Skeletal muscle satellite cell (primary cell): Measurements from ENCODE around the gene SYNE2.

Experiments used
- H3K27me3 ChIP-seq: 2 replicates; pipeline ENCODE4 v1.7.0; 2013; ENCODE audit warnings: low read length; ENCODE audit not compliant: control insufficient read depth, insufficient read depth
- H3K36me3 ChIP-seq: 2 replicates; pipeline ENCODE4 v1.7.0; 2013; ENCODE audit warnings: mild to moderate bottlenecking, control low read depth, low read length; ENCODE audit not compliant: insufficient read depth
- H3K4me1 ChIP-seq: 2 replicates; pipeline ENCODE4 v1.7.0; 2013; ENCODE audit warnings: low read length; ENCODE audit not compliant: control insufficient read depth, insufficient read depth
- H3K4me2 ChIP-seq: 2 replicates; pipeline ENCODE4 v1.7.0; 2013; ENCODE audit warnings: mild to moderate bottlenecking, low read length
- H3K4me3 ChIP-seq: 2 replicates; pipeline ENCODE4 v1.7.0; 2013; ENCODE audit warnings: low read length
- H3K9ac ChIP-seq: 2 replicates; pipeline ENCODE4 v1.7.0; 2013; ENCODE audit warnings: mild to moderate bottlenecking, low read depth, low read length, moderate library complexity
- H3K9me3 ChIP-seq: replicated peaks from 2 replicates; pipeline ENCODE4 v1.7.0; 2013; ENCODE audit warnings: mild to moderate bottlenecking, control low read depth, low read length

The SYNE2 gene

GRCh38 chr14:63972323-63972932, 119.6 kb downstream of the SYNE2 start:
- Histone ChIP-seq H3K9ac (no peak overlapping the region), H3K36me3 (no peaks in the 10 kb centered on the region), H3K4me1 (no peaks in the 10 kb centered on the region), H3K9me3 (no peaks in the 10 kb centered on the region), H3K4me3 (no peak overlapping the region), H3K27me3 (no peaks in the 10 kb centered on the region), H3K4me2 (no peak overlapping the region)

DNA sequence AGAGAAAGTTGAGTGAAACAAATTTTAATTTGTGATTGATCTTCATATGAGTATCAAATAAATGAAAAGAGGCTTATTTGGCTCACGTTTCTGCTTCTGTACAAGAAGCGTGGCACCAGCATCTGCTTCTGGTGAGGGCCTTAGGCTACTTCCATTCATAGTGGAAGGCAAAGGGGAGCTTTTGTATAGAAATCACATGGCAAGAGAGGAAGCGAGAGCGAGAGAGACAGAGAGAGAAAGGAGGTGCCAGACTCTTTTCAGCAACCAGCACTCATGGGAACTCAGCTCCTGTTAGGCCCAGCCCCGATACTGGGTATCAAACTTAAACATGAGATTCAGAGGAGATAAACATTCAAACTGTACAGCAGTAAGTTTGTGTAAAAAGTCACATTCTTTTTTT, 121.4 kb downstream of the SYNE2 start:
- H3K4me1 ChIP-seq = no peaks in the 10 kb centered on the region
- no peak overlapping the region for H3K4me2 ChIP-seq
- no peak overlapping the region for H3K9ac ChIP-seq
- H3K9me3 ChIP-seq = no peaks in the 10 kb centered on the region
- no peaks in the 10 kb centered on the region for H3K27me3 ChIP-seq
- no peaks in the 10 kb centered on the region for H3K36me3 ChIP-seq
- no peak overlapping the region for H3K4me3 ChIP-seq

DNA sequence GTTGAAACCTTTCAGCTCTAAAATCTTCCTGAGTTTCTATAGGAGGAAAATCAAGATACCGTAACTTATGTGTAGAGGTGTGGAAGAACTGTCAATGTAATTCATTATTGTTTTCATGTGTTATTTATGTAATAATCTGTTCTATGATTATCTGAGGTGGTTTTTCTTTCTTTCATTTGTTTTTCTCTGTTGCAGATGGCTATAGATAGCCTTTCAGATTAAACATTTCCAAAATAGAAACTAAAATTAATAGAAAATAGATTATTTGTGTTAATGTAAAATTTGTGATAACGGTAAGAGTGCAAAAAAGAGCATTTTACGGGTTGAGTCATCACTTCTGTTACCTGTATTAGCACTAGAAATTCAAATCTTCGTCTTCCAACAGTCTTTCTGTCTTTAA, 128.8 kb downstream of the SYNE2 start:
- H3K4me1 ChIP-seq = no peaks in the 10 kb centered on the region
- H3K27me3 ChIP-seq = no peaks in the 10 kb centered on the region
- H3K4me2 ChIP-seq = no peak overlapping the region
- H3K36me3 ChIP-seq = no peaks in the 10 kb centered on the region
- no peak overlapping the region for H3K9ac ChIP-seq
- H3K9me3 ChIP-seq = no peaks in the 10 kb centered on the region
- H3K4me3 ChIP-seq = no peak overlapping the region

GRCh38 chr14:63982156-63982555, 129.4 kb downstream of the SYNE2 start:
- Histone ChIP-seq H3K4me2 (no peak overlapping the region), H3K9me3 (no peaks in the 10 kb centered on the region), H3K4me1 (no peaks in the 10 kb centered on the region), H3K9ac (no peak overlapping the region), H3K27me3 (no peaks in the 10 kb centered on the region), H3K4me3 (no peak overlapping the region), H3K36me3 (no peaks in the 10 kb centered on the region)

- Histone ChIP-seq H3K9ac (no peak overlapping the region), H3K4me2 (no peak overlapping the region), H3K4me3 (no peak overlapping the region), H3K4me1 (no peaks in the 10 kb centered on the region), H3K9me3 (no peaks in the 10 kb centered on the region), H3K36me3 (no peaks in the 10 kb centered on the region), H3K27me3 (no peaks in the 10 kb centered on the region)
These were observed 129.8 kb downstream of the SYNE2 start for GRCh38 chr14:63982629-63983028.

- Histone ChIP-seq H3K4me3 (no peak overlapping the region), H3K4me1 (no peaks in the 10 kb centered on the region), H3K4me2 (no peak overlapping the region), H3K27me3 (no peaks in the 10 kb centered on the region), H3K9ac (no peak overlapping the region), H3K36me3 (no peaks in the 10 kb centered on the region), H3K9me3 (no peaks in the 10 kb centered on the region)
These were observed 134.2 kb downstream of the SYNE2 start for GRCh38 chr14:63986789-63987533.

- Histone ChIP-seq H3K4me1 (no peaks in the 10 kb centered on the region), H3K9me3 (no peaks in the 10 kb centered on the region), H3K9ac (no peak overlapping the region), H3K4me3 (no peak overlapping the region), H3K27me3 (no peaks in the 10 kb centered on the region), H3K36me3 (no peaks in the 10 kb centered on the region), H3K4me2 (no peak overlapping the region)
These were observed 135.8 kb downstream of the SYNE2 start for GRCh38 chr14:63988579-63988978.

GRCh38 chr14:63991833-63992232, 139.0 kb downstream of the SYNE2 start:
- Histone ChIP-seq H3K9ac (no peak overlapping the region), H3K36me3 (no peaks in the 10 kb centered on the region), H3K27me3 (no peaks in the 10 kb centered on the region), H3K4me1 (no peaks in the 10 kb centered on the region), H3K9me3 (no peaks in the 10 kb centered on the region), H3K4me2 (no peak overlapping the region), H3K4me3 (no peak overlapping the region)

- no peaks in the 10 kb centered on the region for H3K4me1 ChIP-seq
- H3K4me3 ChIP-seq = no peak overlapping the region
- no peak overlapping the region for H3K4me2 ChIP-seq
- no peaks in the 10 kb centered on the region for H3K9me3 ChIP-seq
- no peaks in the 10 kb centered on the region for H3K36me3 ChIP-seq
- H3K27me3 ChIP-seq = no peaks in the 10 kb centered on the region
- H3K9ac ChIP-seq = no peak overlapping the region
These were observed 140.1 kb downstream of the SYNE2 start for GRCh38 chr14:63992858-63993257.

DNA sequence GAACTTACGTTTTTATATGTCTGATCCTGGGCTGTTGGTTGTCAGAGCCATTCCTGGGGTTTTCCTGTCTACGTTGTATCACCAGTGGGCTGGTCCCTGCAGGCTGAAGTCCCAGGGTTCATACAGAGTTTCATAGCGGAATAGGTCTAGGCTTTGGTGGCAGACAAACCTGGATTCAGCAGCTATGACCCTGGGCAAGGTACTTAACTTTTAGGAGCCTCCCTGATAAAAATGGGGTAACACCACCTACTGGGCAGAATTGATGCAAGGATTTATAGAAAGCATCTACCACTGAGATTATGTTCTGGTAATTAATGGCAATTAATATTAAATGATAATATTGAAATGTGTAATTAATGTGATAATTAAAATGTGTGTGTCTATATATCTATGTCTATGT, 141.2 kb downstream of the SYNE2 start:
- Histone ChIP-seq H3K4me2 (no peak overlapping the region), H3K9ac (no peak overlapping the region), H3K36me3 (no peaks in the 10 kb centered on the region)

GRCh38 chr14:63995285-63995684, 142.5 kb downstream of the SYNE2 start:
- no peak overlapping the region for H3K4me2 ChIP-seq
- no peaks in the 10 kb centered on the region for H3K27me3 ChIP-seq
- H3K9ac ChIP-seq = no peak overlapping the region
- no peak overlapping the region for H3K4me3 ChIP-seq
- H3K4me1 ChIP-seq = no peaks in the 10 kb centered on the region
- H3K9me3 ChIP-seq = no peaks in the 10 kb centered on the region
- H3K36me3 ChIP-seq = no peaks in the 10 kb centered on the region

More for the DNA sequence above, 141.2 kb downstream of the SYNE2 start:
- Histone ChIP-seq H3K9me3 (no peaks in the 10 kb centered on the region), H3K4me1 (no peaks in the 10 kb centered on the region), H3K27me3 (no peaks in the 10 kb centered on the region), H3K4me3 (no peak overlapping the region)

DNA sequence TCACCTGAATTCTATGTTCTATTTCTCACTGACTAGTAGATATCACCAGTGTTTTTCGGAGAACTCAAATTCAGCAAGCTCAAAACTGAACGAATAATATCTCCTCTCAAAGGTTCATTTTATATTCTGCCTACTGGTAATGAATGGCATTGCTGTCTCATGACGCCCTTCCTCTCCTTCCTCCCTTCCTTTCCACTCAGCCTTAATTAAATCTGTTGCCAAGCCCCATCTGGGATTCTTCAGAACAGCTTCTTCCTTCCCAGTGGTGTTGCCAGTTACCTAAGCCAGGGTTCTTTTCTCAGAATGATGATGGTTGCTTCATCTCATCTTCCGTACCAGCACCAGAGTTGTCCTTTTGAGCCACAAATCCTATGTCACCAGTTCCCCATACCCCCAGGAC, 143.2 kb downstream of the SYNE2 start:
- H3K27me3 ChIP-seq = no peaks in the 10 kb centered on the region
- no peak overlapping the region for H3K4me2 ChIP-seq
- H3K9me3 ChIP-seq = no peaks in the 10 kb centered on the region
- no peak overlapping the region for H3K4me3 ChIP-seq
- H3K4me1 ChIP-seq = no peaks in the 10 kb centered on the region
- H3K9ac ChIP-seq = no peak overlapping the region
- H3K36me3 ChIP-seq = no peaks in the 10 kb centered on the region
